Activated naive CD4-positive, alpha-beta T cell treated with anti-CD3 and anti-CD28 coated beads, Interleukin-2, amount 50 U/mL, for 72 hours (primary cell): ENCODE results near the gene ITIH5. TPM values are rescaled to one million over a fixed set of nuclear protein-coding genes. Genes with fewer than 3 reads are reported as not detected.

ENCODE experiments used
- ATAC-seq, 2 donors: fragments of 150-1000 bp; cut with Tn5 transposase; 2 replicates each; pipeline ENCODE4 v1.10.0; 2021; ENCODE audit warnings: mild to moderate bottlenecking in 2 of 2, moderate library complexity in 2 of 2
- DNase-seq, 2 donors: peaks; one replicate each; pipeline ENCODE4 v3.0.0; 2021 to 2022; ENCODE audit warnings: low spot score in 2 of 2
- H3K27ac Mint-ChIP-seq, 2 donors: one replicate each; pipeline ENCODE4 v1.8.0; 2022; ENCODE audit warnings: mild to moderate bottlenecking in 2 of 2, mixed read lengths in 2 of 2
- H3K36me3 Mint-ChIP-seq, 2 donors: one replicate each; pipeline ENCODE4 v1.8.0; 2022; ENCODE audit warnings: mixed read lengths in 2 of 2
- H3K9me3 Mint-ChIP-seq, 2 donors: one replicate each; pipeline ENCODE4 v1.8.0; 2022; ENCODE audit warnings: mixed read lengths in 2 of 2
- total RNA-seq, 2 donors: library from RNA; stranded (reverse); gene quantifications; one replicate each; pipeline ENCODE4 v1.2.3, GENCODE V29; 2022

ITIH5 gene
- total RNA-seq, 2 donors from 2014 or later: 0.21 TPM; not detected in 1

- no peak overlapping the region for H3K27ac Mint-ChIP-seq
- DNase-seq (no peak), ATAC-seq (no peak)
- H3K9me3 Mint-ChIP-seq: no peaks in the 10 kb centered on the region
- no peaks in the 10 kb centered on the region for H3K36me3 Mint-ChIP-seq
Measured at GRCh38 chr10:7551950-7552716, 114.6 kb downstream of the ITIH5 start.

GRCh38 chr10:7551289-7551688, 115.5 kb downstream of the ITIH5 start:
- DNase-seq (no peak), ATAC-seq (no peak)
- Mint-ChIP-seq H3K36me3 (no peaks in the 10 kb centered on the region), H3K9me3 (no peaks in the 10 kb centered on the region), H3K27ac (no peak overlapping the region)

- H3K27ac Mint-ChIP-seq: peak overlapping the region in 1 of 2 donors; percentile 55
- no peaks in the 10 kb centered on the region for H3K9me3 Mint-ChIP-seq
- ATAC-seq (no peak), DNase-seq (no peak)
- H3K36me3 Mint-ChIP-seq: no peaks in the 10 kb centered on the region
Measured at GRCh38 chr10:7550013-7550412, 116.8 kb downstream of the ITIH5 start.

- no peak for DNase-seq
- Mint-ChIP-seq H3K9me3 (no peaks in the 10 kb centered on the region), H3K27ac (peak overlapping the region in 1 of 2 donors; percentile 29), H3K36me3 (no peaks in the 10 kb centered on the region)
- no peak for ATAC-seq
Measured at GRCh38 chr10:7547829-7548228, 118.9 kb downstream of the ITIH5 start.

- ATAC-seq: no peak
- no peaks in the 10 kb centered on the region for H3K36me3 Mint-ChIP-seq
Measured at GRCh38 chr10:7547206-7547605, 119.6 kb downstream of the ITIH5 start.

GRCh38 chr10:7546385-7546967, 120.3 kb downstream of the ITIH5 start:
- no peak for DNase-seq
- no peaks in the 10 kb centered on the region for H3K9me3 Mint-ChIP-seq
- H3K36me3 Mint-ChIP-seq: no peaks in the 10 kb centered on the region
- H3K27ac Mint-ChIP-seq: no peak overlapping the region
- no peak for ATAC-seq

More at GRCh38 chr10:7547206-7547605, 119.6 kb downstream of the ITIH5 start:
- DNase-seq: no peak
- Mint-ChIP-seq H3K27ac (no peak overlapping the region), H3K9me3 (no peaks in the 10 kb centered on the region)

- ATAC-seq (no peak), DNase-seq (no peak)
- no peaks in the 10 kb centered on the region for H3K9me3 Mint-ChIP-seq
- peak overlapping the region in 1 of 2 donors; percentile 22 for H3K27ac Mint-ChIP-seq
- no peaks in the 10 kb centered on the region for H3K36me3 Mint-ChIP-seq
Measured at GRCh38 chr10:7545792-7546191, 121.0 kb downstream of the ITIH5 start.

GRCh38 chr10:7545261-7545660, 121.5 kb downstream of the ITIH5 start:
- no peaks in the 10 kb centered on the region for H3K36me3 Mint-ChIP-seq
- ATAC-seq (no peak), DNase-seq (no peak)
- no peaks in the 10 kb centered on the region for H3K9me3 Mint-ChIP-seq
- no peak overlapping the region for H3K27ac Mint-ChIP-seq

GRCh38 chr10:7544203-7544602, 122.6 kb downstream of the ITIH5 start:
- peaks cover 2 to 4% of the 10 kb centered on the region in 2 donors for H3K36me3 Mint-ChIP-seq
- DNase-seq: no peak
- H3K9me3 Mint-ChIP-seq: peaks cover under 1 to 4% of the 10 kb centered on the region in 2 donors
- no peak for ATAC-seq
- H3K27ac Mint-ChIP-seq: no peak overlapping the region

GRCh38 chr10:7542189-7542914, 124.4 kb downstream of the ITIH5 start:
- ATAC-seq: no peak
- DNase-seq: no peak
- Mint-ChIP-seq H3K27ac (no peak overlapping the region), H3K9me3 (peaks cover 16 to 23% of the 10 kb centered on the region in 2 donors), H3K36me3 (peaks cover 20 to 22% of the 10 kb centered on the region in 2 donors)

GRCh38 chr10:7541137-7542087, 125.4 kb downstream of the ITIH5 start:
- Mint-ChIP-seq H3K27ac (no peak overlapping the region), H3K9me3 (peaks cover 16 to 30% of the 10 kb centered on the region in 2 donors), H3K36me3 (peaks cover 20 to 22% of the 10 kb centered on the region in 2 donors)
- ATAC-seq (no peak), DNase-seq (no peak)

GRCh38 chr10:7538970-7539654, 127.7 kb downstream of the ITIH5 start:
- DNase-seq (no peak), ATAC-seq (peak; percentile 51 to 75)
- Mint-ChIP-seq H3K27ac (peak overlapping the region; percentile 45 to 61), H3K9me3 (peaks cover 16 to 30% of the 10 kb centered on the region in 2 donors), H3K36me3 (peaks cover 20 to 22% of the 10 kb centered on the region in 2 donors)

GRCh38 chr10:7537126-7537525, 129.6 kb downstream of the ITIH5 start:
- no peak overlapping the region for H3K27ac Mint-ChIP-seq
- H3K36me3 Mint-ChIP-seq: peaks cover 20 to 22% of the 10 kb centered on the region in 2 donors
- DNase-seq (no peak), ATAC-seq (no peak)
- H3K9me3 Mint-ChIP-seq: peaks cover 16 to 30% of the 10 kb centered on the region in 2 donors

GRCh38 chr10:7534480-7534852, 132.3 kb downstream of the ITIH5 start:
- ATAC-seq (no peak), DNase-seq (no peak)
- peaks cover 16 to 29% of the 10 kb centered on the region in 2 donors for H3K9me3 Mint-ChIP-seq
- H3K36me3 Mint-ChIP-seq: peaks cover 20 to 21% of the 10 kb centered on the region in 2 donors
- no peak overlapping the region for H3K27ac Mint-ChIP-seq

GRCh38 chr10:7533657-7534479, 132.9 kb downstream of the ITIH5 start:
- peaks cover 15% of the 10 kb centered on the region in 2 donors for H3K36me3 Mint-ChIP-seq
- DNase-seq (no peak), ATAC-seq (no peak)

More at GRCh38 chr10:7533657-7534479, 132.9 kb downstream of the ITIH5 start:
- peaks cover 12 to 23% of the 10 kb centered on the region in 2 donors for H3K9me3 Mint-ChIP-seq
- no peak overlapping the region for H3K27ac Mint-ChIP-seq
